HG02840 (cell line): Measurements from ENCODE around the gene CLSTN2.

ENCODE experiments used
- ATAC-seq: cut with Tn5 transposase; IDR thresholded peaks from one replicate; pipeline ENCODE4 v1.9.1; 2021; ENCODE audit warnings: mild to moderate bottlenecking, moderate library complexity, moderate number of reproducible peaks; ENCODE audit not compliant: unreplicated experiment, low FRiP score

Gene CLSTN2

DNA sequence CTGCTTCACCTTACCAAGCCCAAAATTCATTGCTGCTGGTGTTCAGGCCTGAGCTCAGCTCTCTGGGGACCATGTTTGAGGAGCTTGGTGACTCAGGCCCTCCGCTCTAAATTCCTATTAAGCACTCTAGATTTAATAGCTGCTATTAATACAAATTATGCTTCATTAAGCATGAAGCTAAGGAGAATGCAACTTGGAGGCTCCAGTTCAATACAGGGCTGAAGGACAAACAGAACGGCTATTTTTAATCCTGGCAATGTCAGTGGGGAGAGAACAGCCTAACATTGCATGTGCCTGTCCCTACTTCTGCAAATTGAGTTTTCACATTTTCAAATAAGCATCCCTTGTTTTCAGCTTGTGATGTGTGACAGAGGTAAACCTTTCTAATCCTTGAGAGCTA, 662.8 kb downstream of the CLSTN2 start:
- ATAC-seq: no peak

DNA sequence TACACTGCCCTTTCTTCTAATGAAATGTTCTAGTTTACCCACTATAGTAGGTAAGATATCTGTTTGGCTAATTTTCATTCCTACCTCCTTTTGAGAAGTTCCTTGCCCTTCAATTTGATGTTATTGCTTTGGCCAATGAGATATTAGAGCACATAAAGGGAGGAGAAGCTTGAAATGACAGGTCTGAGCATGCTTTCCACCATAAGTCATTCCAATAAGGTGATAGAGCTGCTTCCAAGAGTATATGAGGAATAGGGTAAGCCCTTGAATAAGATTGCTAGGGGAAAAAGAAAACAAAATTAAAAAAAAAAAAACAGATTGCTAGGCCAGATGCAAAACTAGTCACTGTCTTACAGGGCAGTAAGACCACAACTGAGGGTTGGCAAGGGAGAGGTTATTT, 664.0 kb downstream of the CLSTN2 start:
- no peak for ATAC-seq

DNA sequence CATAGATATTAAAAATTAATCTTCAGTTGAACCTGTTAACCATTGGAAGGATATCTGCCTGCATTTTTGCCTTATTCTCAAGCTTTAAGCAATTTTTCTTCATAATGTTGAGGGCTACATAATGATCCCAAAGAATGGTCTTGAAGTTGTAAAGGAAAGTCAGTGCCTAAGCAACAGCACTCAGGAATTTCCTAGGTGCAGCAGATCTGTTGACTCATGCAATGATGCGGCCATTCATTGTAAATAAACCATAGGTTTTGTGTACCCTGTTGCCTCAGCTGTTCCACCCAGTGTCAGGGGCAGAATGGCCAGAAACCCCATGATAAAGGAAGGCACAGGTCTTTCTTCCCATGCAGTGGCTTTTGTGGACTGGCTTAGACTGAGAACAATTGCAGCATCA, 664.5 kb downstream of the CLSTN2 start:
- ATAC-seq: no peak

DNA sequence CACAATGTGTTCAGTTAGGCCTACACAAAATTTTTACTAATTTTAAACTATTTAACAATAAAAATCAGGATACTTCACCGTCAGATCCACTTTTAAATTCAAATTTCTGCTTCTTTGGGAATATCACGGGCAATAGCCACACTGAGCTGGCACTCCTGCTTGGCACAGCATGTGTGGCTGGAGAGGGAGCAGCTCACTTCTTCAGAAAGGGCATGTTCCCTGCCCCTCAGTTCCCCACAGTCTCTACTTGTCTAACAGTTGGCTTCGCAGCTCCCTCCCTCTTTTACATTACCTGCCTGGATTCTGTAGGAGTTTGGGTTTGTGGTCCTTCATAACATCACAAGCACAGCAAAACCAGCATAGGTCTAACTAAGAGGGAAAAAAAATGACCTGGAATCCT, 666.9 kb downstream of the CLSTN2 start:
- ATAC-seq: no peak

DNA sequence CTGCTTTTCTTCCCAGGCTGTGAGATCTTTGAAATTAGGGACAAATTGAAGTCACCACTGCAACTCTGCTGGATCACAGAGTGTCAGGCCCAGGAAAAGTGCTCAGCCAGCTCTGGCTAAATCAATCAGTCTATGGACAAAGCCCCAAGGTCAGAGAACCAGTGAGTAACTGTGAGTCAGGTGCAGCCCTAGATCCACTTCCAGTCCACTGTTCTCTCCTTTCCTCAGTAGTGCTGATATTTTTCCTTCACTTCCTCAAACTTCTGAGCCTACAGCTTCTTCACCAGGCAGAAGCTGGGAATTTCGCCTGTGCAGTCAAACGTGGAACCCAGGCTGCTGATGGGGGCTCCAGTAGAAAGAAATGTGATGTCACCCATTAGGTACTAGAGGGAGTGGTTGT, 667.8 kb downstream of the CLSTN2 start:
- no peak for ATAC-seq

DNA sequence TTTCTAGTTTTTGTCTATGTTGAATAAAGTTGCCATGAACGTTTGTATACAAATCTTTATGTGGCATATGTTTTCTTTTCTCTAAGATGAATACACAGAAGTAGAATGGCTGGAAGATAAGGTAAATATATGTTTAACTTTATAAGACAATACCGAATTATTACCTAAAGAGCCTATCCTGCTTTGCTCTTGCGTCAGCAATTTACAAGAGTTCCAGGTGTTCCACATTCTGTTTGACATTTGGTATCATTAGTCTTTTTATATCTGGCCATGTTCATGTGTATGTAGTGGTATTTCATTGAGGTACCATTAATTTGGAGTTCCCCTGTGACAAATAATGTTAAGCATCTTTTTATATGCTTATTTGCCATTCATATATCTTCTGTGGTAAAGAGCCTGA, 668.8 kb downstream of the CLSTN2 start:
- no peak for ATAC-seq

DNA sequence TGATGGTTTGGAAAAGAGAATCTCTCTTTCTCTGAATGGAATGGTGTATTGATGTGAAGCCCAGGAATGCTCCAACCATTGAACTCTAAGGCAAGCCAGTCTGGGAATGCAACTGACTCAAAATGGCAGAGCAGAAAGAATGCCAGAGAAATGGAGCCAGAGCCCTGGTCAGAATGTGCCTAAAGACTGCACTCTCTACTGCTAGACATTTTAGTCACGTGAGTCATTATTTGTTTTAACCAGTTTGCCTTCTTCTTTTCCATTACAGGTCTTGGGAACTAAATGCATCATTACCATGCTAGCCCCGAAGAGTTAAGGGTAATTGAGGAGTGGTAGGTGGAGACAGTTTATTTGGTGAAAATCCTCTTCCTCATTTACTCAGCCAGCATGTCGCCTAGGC, 675.6 kb downstream of the CLSTN2 start:
- no peak for ATAC-seq

DNA sequence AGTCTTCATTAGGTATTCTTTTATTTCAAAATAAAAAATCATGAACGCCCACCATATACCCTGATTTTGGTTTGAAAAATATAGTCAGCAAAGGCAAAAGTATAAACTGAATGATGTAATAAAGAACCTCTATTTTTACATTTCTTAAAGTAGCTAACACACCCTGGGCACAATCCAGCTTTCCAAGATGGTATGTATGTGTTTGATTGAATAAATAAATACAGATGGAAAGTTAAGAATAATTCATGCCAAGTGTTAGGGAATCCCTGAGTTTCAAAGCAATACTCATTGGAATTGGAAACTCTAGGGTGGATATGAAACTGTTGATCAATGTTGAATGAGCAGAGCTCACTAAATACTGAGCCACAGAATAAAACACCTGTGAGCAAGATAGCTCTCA, 679.0 kb downstream of the CLSTN2 start:
- ATAC-seq: no peak

DNA sequence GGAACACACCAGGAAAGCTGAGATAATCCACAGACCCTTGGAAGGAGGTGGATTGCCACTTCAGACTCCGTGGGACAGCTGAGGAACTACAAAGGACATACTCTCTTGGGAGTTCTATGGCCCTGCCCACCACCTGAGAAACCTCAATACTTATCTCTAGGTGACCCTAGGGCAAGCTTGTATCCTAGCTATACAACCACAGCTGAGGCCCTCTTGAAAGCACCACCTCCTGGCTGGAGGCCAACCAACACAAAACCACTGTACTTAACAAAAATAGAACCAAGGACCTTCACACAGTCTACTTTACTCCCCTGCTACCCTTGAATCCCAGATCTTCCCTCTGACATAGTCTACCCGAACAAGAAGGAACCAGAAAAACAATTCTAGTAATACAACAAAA, 682.1 kb downstream of the CLSTN2 start:
- ATAC-seq: no peak

DNA sequence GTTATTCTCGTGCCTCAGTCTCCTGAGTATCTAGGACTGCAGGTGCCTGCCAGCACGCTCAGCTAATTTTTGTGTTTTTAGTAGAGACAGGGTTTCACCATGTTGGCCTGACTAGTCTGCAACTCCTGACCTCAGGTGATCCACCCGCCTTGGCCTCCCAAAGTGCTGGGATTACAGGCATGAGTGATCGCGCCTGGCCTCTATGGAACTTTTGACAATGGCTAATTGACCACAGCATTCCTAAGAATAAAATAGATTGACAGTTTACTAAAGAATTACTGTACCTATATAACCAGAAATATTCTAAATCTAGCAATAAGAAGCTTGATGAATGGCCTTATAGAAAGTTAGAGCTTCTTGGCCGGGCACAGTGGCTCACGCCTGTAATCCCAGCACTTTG, 691.9 kb downstream of the CLSTN2 start:
- ATAC-seq: no peak
